KBM-7 (cell line): ENCODE results near the gene ZCCHC9.
"Not testable (repeated sequence)": the region's sequence is repeated elsewhere in the genome, so short reads cannot be mapped to it uniquely, and the experiment has no call there.

Source experiments
- DNase-seq: peaks from one replicate; pipeline ENCODE4 v3.0.0-alpha.2; 2015
- in situ Hi-C: fragments of 300-500 bp; cut with MboI; formaldehyde crosslinking; loops from 2 replicates; pipeline ENCODE4 v1.14.3; 2020; ENCODE audit warnings: low sequenced_read_pairs, low pct_unique_long_range_greater_than_20kb, mixed read lengths

Gene ZCCHC9

DNA sequence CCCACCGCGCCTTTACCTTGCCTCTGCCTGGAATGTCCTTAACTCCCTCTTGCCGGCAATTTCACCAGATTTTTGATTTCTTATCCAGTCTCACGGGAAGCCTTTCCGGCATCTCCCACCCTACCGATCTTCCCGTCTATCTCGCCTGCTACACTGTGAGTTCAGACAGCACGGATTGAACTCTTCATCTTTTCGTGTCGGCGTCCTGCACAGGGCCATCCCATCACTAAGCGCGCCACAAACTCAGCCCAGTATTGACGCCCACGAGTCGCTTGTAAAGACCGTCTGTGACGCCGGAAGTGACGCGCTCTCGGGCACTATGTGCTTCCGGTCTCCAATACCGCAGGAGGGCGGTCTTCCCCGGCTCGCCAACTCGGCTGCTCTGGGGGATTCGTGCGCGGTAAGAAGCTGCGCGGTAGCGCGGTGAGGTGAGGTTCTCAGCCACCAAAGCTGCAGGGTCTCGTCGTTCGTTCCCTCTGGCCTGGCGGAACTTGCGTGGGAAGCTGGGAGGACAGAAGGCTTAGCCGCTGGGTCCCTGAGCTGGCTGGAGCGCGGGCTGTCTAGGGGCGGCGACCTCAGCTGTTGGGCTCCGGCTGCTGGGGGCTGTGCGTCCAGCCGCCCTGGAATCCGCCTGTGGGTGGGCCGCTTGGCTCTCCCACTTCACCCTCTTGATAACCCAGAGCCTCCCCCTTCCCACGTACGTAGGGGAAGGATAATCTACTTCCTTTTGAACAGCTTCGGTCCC is at the start of gene ZCCHC9:
TSS of gene ZCCHC9 (plus strand) at position 317 of the 745 bp plus-strand sequence. CDS start 3,171 bp downstream, outside the sequence.
- DNase-seq, result peak; percentile 94
- in situ Hi-C loops, result no loop called here

DNA sequence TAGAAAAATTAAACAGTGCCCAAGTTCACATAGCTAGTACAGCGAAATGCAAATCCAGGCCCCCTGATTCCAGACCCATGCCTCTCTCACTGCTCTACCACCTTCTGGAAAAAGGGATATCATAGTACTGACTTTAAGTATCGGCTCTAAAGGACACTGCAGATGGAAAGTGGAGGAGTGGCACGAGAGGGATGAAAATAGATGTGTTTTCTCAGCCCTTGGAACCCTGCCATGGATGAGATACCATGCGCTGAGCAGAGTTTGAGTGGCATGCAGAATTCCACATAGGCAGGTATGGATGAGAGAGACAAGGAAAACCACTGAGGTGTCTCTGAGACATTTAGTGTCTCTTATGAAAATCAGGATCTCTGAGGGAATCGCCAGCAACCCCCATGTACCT is 49.5 kb upstream of the ZCCHC9 start:
- DNase-seq, result no peak
- in situ Hi-C loops, result no loop called here

DNA sequence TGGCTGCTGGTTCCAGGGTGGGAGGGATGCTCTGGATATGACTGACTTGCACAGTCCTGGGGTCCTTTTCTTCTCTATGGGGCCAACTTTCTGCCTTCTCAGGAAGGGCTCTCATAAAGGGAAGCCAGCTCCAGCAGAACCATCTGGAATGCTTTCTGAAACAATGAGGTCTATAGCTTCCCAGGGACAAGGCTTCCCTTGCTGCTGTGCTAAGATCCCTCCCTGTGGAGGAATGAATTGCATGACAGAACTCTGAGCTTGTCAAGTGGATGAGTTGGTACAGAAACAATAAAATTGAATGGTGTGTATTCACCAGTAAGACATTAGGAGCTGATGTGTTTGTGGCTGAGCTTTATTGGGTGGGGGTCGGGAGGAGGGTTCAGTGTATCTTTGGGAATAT is 48.5 kb upstream of the ZCCHC9 start:
- in situ Hi-C loops, result no loop called here
- no peak for DNase-seq

DNA sequence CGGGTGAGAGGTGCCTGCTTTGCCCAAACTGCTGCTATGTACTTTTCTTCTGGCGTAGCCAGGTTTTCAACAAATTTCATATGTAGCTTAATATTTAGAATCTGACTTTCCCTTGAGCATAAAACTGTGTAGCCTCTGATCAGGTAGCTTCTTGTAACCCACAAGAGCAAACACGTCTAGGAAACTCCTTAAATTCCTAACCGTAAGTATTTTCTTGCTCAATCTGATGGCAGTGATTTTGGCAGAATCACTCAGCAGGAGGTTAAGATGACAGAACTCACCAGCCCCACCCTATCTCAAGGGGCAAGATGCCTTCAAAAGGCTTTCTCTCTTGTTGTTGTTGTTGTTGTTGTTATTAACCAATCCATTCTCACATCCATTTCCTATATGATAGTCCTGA is 47.5 kb upstream of the ZCCHC9 start:
- no peak for DNase-seq
- in situ Hi-C loops, result no loop called here

DNA sequence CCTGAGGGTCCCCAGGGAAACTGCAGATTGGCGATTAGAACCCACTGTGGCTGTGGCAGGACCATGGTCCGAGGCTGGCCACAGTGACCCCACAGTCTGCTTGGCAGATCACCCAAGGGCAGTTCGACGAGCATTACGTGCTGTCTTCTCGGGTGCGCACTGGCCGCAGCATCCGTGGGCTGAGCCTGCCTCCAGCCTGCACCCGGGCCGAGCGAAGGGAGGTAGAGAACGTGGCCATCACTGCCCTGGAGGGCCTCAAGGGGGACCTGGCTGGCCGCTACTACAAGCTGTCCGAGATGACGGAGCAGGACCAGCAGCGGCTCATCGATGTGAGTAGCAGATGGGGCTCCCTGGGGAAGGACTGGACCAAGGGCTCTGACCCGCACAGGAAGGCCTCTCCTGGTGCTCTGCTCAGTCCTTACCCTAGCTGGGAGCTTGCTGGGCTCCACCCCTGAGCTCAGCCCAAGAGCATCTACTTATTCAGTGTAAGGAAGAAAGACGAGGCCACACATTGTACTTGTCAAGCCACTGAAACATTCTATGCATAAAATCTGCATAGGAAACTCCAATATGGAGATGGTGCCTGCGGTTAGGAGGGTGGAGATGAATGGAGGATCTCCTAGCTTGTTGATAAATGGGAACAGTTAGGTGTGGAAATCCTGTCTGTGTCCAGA is 46.4 kb upstream of the ZCCHC9 start:
- in situ Hi-C loops, result no loop called here
- DNase-seq, result no peak

DNA sequence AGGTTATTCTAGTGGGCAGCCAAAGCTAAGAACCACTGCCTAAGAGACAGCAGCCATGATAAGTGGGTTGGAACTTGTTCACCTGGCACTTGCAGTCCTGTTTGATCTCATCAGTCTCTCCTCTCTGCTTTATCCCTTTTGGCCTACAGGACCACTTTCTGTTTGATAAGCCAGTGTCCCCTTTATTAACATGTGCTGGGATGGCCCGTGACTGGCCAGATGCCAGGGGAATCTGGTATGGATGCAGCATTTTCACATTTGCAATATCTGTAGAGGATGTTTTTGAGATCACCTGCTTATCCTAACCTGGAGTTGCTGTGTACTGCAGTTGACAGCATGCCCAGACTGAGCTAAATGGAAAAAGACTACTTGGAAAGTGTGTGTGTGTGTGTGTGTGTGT is 44.6 kb upstream of the ZCCHC9 start:
- DNase-seq, result no peak
- in situ Hi-C loops, result no loop called here

GRCh38 chr5:81262796-81263195 is 38.6 kb upstream of the ZCCHC9 start:
- DNase-seq, in situ Hi-C loops: not testable (repeated sequence)

DNA sequence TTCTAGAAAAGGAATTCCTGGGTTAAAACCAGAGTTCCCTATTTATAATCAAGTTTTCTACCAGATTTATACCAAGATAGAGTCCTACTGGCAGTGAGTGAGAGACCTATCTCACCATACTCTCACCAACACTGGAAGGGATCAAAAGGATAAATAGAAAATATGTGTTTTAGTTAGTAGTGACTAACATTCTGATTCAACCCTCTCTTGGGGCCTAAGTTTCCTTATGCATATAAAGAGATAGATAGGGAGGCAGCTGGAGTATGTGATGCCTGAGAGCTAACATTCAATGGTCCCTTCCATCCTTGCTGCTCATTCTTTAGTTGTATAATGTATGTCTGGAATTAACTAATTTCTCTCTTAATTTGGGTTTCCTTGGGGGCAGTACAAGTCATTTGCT is 36.3 kb upstream of the ZCCHC9 start:
- DNase-seq, result no peak
- in situ Hi-C loops, result no loop called here

GRCh38 chr5:81268521-81269196 is 32.7 kb upstream of the ZCCHC9 start:
- DNase-seq, result no peak
- in situ Hi-C loops, result no loop called here

DNA sequence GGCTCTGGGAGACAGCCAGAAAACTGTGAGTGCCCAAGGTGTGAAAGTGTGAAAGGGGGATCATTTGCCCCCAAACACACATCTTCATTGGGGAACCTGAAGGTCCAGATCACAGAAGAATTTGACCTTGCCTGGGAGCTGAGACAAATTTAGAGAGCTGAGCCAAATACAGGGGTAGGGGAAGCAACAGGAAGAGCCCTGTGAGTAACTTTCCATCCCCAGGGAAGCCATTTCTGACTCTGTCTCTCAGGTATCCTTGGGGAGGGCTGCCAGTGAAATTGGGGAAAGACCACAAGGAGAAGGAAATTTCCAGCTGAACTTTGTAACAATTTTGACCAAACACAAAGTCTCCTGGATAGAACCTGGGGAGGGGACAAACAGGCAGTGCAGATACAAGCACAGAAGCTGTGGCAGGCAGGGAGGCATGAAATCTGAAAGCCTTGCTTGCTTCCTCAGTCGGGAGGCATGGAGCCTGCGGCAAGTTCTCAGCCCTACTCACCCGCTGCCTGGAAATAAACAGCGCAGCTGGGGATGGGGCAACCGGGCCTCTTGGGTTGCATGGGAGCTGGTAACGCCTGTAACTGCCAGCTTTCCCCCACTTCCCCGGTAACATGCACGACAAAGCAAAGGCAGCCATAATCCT is 31.5 kb upstream of the ZCCHC9 start:
- no peak for DNase-seq
- in situ Hi-C loops, result no loop called here

DNA sequence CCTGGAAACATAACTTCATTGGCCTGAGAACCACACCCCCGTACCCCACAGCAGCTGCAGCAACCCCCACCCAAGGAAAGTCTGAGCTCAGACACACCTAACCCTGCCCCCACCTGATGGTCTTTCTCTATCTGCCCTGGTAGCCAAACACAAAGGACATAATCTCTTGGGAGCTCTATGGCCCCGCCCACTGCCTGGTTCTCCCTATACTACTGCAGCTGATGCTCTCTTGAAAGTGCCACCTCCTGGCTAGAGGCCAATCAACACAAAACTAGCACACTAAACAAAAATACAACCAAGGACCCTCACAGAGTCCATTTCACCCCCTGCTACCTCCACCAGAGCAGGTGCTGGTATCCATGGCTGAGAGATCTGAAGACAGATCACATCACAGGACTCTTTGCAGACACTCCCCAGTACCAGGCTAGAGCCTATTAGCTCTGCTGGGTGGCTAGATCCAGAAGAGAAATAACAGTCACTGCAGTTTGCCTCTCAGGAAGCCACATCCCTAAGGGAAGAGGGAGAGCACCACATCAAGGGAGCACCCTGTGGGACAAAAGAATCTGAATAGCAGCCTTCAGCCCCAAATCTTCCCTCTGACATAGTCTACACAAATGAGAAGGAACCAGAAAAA is 30.9 kb upstream of the ZCCHC9 start:
- DNase-seq, in situ Hi-C loops: not testable (repeated sequence)

GRCh38 chr5:81283976-81284375 is 17.4 kb upstream of the ZCCHC9 start:
- no peak for DNase-seq
- in situ Hi-C loops, result no loop called here

DNA sequence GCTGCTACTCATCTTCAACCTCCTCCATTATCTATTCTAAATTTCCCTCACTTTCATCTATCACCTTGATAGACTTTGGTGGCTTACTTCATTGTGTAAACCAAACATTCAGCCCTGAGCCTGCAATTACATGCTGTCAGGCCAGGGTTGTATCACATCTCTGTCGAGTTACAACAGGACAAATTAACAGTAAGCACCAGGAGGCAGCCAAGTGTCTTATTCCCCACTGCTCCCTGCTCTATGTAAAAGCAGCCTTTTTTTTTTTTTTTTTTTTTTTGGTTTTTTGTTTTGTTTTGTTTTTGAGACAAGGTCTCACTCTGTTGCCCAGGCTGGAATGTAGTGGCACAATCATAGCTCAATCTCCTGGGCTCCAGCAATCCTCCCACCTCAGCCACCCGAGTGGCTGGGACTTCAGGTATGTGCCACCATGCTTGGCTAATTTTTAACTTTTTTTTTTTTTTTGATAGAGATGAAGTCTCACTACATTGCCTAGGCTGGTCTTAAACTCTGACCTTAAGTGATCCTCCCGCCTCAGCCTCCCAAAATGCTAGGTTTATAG is 15.2 kb upstream of the ZCCHC9 start:
- DNase-seq, result no peak
- in situ Hi-C loops, result no loop called here

GRCh38 chr5:81288021-81288433 is 13.4 kb upstream of the ZCCHC9 start:
- in situ Hi-C loops, result no loop called here
- no peak for DNase-seq

DNA sequence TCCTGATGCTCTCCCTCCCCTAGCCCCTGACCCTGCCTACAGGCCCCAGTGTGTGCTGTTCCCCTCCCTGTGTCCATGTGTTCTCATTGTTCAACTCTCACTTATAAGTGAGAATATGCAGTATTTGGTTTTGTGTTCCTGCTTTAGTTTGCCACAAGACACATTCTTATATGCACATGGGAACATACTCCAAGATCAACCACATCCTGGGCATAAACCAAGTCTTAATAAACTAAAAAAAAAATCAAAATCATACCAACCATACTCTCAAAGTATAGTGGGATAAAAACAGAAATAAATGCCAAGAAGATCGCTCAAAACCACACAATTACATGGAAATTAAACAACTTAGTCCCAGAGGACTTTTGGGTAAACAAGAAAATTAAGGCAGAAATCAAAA is 11.2 kb upstream of the ZCCHC9 start:
- no peak for DNase-seq
- in situ Hi-C loops, result no loop called here

- no peak for DNase-seq
- in situ Hi-C loops, result no loop called here
Observed at GRCh38 chr5:81292130-81292529, 9.3 kb upstream of the ZCCHC9 start.

- in situ Hi-C loops, DNase-seq: not testable (repeated sequence)
Observed at GRCh38 chr5:81294021-81294420, 7.4 kb upstream of the ZCCHC9 start.

- no peak for DNase-seq
- in situ Hi-C loops, result no loop called here
Observed at GRCh38 chr5:81297531-81297930, 3.9 kb upstream of the ZCCHC9 start.

- no peak for DNase-seq
- in situ Hi-C loops, result no loop called here
Observed at GRCh38 chr5:81300921-81301270, 491 bp upstream of the ZCCHC9 start.
